ENCODE measurements around the gene RALY. TPM values are rescaled to one million over a fixed set of nuclear protein-coding genes. Genes with fewer than 3 reads are reported as not detected.

The RALY gene
- 10 to 100 TPM; 74.2 to 86.4 TPM for total RNA-seq

- H3K27me3 ChIP-seq = no peaks in the 10 kb centered on the region
- H3K9me3 ChIP-seq = no peaks in the 10 kb centered on the region
- H3K4me3 ChIP-seq = peak within 1 kb of the TSS; percentile 73 to 81
- H3K27ac ChIP-seq = peak within 1 kb of the TSS; percentile 96 to 98
- no peaks in the 10 kb centered on the region for H3K36me3 ChIP-seq
- peak; percentile 67 for DNase-seq (ENCODE audit: low spot score)
- TF ChIP-seq, protein P1, sequence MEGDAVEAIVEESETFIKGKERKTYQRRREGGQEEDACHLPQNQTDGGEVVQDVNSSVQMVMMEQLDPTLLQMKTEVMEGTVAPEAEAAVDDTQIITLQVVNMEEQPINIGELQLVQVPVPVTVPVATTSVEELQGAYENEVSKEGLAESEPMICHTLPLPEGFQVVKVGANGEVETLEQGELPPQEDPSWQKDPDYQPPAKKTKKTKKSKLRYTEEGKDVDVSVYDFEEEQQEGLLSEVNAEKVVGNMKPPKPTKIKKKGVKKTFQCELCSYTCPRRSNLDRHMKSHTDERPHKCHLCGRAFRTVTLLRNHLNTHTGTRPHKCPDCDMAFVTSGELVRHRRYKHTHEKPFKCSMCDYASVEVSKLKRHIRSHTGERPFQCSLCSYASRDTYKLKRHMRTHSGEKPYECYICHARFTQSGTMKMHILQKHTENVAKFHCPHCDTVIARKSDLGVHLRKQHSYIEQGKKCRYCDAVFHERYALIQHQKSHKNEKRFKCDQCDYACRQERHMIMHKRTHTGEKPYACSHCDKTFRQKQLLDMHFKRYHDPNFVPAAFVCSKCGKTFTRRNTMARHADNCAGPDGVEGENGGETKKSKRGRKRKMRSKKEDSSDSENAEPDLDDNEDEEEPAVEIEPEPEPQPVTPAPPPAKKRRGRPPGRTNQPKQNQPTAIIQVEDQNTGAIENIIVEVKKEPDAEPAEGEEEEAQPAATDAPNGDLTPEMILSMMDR (IDR thresholded peaks at IDR 0.05) = no peak
- peaks cover 0 to 53% of the 10 kb centered on the region in 2 donors for H3K4me1 ChIP-seq
These were observed at the start of gene RALY for GRCh38 chr20:33993576-33994221. RALY (plus strand) TSS chr20:33993911; CDS start chr20:34072075, 78,164 bp downstream.

DNA sequence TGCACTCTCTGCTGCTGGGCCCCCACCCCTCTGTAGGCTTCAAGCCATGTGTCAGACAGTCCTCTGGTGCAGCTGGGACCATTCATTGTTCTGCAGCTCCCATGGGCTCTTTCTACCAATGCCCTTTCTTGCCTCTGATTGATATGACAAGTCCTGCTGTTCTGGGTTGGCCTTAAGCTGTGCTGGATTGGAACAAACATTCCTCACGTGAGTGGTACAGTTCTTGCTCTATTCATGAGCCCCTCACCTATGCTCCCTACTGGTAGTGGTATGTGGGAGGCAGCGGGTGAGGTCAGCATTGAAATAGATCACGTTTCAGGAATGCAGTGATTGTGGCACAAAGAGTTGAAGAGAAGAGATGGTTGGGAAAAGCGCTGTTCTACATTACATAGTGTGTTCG lies 48.8 kb upstream of the RALY start:
- TF ChIP-seq, protein P1 (IDR thresholded peaks at IDR 0.05) = no peak
- no peaks in the 10 kb centered on the region for H3K36me3 ChIP-seq
- H3K4me3 ChIP-seq = no peak overlapping the region
- no peak overlapping the region for H3K27ac ChIP-seq
- H3K27me3 ChIP-seq = no peaks in the 10 kb centered on the region
- no peak for DNase-seq (ENCODE audit: low spot score)
- no peaks in the 10 kb centered on the region for H3K4me1 ChIP-seq
- peaks cover 0 to 19% of the 10 kb centered on the region in 2 donors for H3K9me3 ChIP-seq

DNA sequence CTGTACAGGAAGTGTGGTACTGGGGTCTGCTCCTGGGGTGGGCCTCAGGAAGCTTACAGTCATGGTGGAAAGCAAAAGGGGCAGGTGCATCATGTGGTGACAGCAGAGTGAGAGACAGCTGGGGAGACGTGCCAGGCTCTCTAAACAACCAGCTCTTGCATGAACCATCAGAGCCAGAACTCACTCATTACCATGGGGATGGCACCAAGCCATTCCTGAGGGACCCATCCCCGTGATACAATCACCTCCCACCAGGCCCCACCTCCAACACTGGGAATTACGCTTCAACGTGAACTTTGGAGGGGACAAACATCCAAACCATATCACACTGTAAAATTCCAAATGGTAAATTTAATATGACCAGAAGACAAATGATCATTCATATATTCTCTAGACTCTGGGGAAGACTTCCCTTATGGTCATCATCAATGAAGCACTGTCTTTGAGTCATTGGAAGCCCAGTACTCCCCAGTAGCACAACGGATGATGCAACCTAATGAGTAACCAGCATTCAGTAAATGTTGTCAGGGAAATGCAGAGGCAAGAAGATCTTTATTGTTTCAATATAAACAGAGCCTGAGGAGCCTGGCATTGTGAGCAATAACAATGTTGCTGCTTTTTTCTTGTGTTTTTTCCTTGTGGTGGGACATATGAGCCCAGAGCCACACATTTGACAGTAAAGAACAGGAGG lies 48.2 kb upstream of the RALY start:
- Histone ChIP-seq H3K27me3 (no peaks in the 10 kb centered on the region), H3K27ac (no peak overlapping the region), H3K36me3 (no peaks in the 10 kb centered on the region), H3K4me1 (no peaks in the 10 kb centered on the region), H3K9me3 (peaks cover 0 to 19% of the 10 kb centered on the region in 2 donors), H3K4me3 (no peak overlapping the region)
- TF ChIP-seq, protein P1 (IDR thresholded peaks at IDR 0.05) = no peak
- DNase-seq (ENCODE audit: low spot score) = no peak

GRCh38 chr20:33947709-33948295 lies 45.9 kb upstream of the RALY start:
- Histone ChIP-seq H3K27ac (no peak overlapping the region), H3K9me3 (peaks cover 0 to 19% of the 10 kb centered on the region in 2 donors), H3K4me1 (no peaks in the 10 kb centered on the region), H3K36me3 (no peaks in the 10 kb centered on the region), H3K27me3 (no peaks in the 10 kb centered on the region), H3K4me3 (no peak overlapping the region)
- no peak for DNase-seq (ENCODE audit: low spot score)
- TF ChIP-seq, protein P1 (IDR thresholded peaks at IDR 0.05) = peak; percentile 17 to 54

DNA sequence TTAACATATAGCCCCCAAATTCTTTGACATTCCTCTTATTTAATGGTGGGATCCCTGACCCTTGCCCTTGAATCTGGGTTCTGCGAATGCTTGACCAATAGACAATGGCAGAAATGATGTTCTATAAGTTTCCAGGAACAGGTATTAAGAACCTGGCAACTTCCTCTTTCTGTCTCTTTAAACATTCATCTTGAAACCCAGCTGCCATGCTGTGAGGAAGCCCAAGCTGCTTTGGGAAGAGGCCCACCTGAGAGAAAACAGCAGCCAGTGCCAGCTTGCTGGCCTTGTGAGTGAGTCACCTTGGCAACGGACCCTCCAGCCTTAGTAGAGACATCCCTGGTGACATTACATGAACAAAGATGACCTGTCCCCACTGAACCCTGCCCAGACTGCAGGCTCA lies 45.2 kb upstream of the RALY start:
- Histone ChIP-seq H3K4me3 (no peak overlapping the region), H3K4me1 (no peaks in the 10 kb centered on the region), H3K27me3 (no peaks in the 10 kb centered on the region), H3K9me3 (peaks cover 0 to 19% of the 10 kb centered on the region in 2 donors), H3K27ac (no peak overlapping the region), H3K36me3 (no peaks in the 10 kb centered on the region)
- TF ChIP-seq, protein P1 (IDR thresholded peaks at IDR 0.05) = no peak
- no peak for DNase-seq (ENCODE audit: low spot score)
